Stomach (tissue), 9 donors: ENCODE measurements around the gene DCLK2. TPM values are rescaled to one million over a fixed set of nuclear protein-coding genes. Genes with fewer than 3 reads are reported as not detected.

Source experiments
- DNase-seq, 2 donors: peaks; one replicate each; pipeline versions ENCODE4 v3.0.0 to v3.0.0-alpha.2; 2013 to 2019
- H3K27ac ChIP-seq, 5 donors: fragments of 200-600 bp in 4 of 5; sonication (generic) in 4 of 5; one replicate each; pipeline ENCODE4 v1.5.1; 2013 to 2019; ENCODE audit warnings: mild to moderate bottlenecking in 1 of 5, moderate library complexity in 1 of 5
- H3K27me3 ChIP-seq, 3 donors: fragments of 200-600 bp; sonication (generic); one replicate each; pipeline ENCODE4 v1.5.1; 2017 to 2019; ENCODE audit warnings: mixed run types in 1 of 3
- H3K36me3 ChIP-seq, 4 donors: fragments of 200-600 bp; sonication (generic); 1 replicate in 3 of 4; 2 replicates in 1 of 4; pipeline ENCODE4 v1.5.1; 2016 to 2019
- H3K4me1 ChIP-seq, 4 donors: fragments of 200-600 bp; sonication (generic); one replicate each; pipeline ENCODE4 v1.5.1; 2016 to 2019
- H3K4me3 ChIP-seq, 4 donors: fragments of 200-600 bp; sonication (generic) in 3 of 4; one replicate each; pipeline ENCODE4 v1.5.1; 2016 to 2019; ENCODE audit warnings: mild to moderate bottlenecking in 1 of 4
- H3K9me3 ChIP-seq, 4 donors: fragments of 200-600 bp; sonication (generic); one replicate each; pipeline ENCODE4 v1.5.1; 2016 to 2019
- CTCF ChIP-seq, 7 experiments: fragments of 450-650 bp in 4 of 7; fragments of 200-600 bp in 3 of 7; sonication (generic) in 3 of 7; IDR thresholded peaks; one replicate each; pipeline ENCODE4 v1.5.1; 2016 to 2019; ENCODE audit warnings: antibody characterized with exemption in 7 of 7, control low read depth in 2 of 7, mild to moderate bottlenecking in 1 of 7
- EP300 ChIP-seq: sonication (generic); formaldehyde crosslinking; IDR thresholded peaks from one replicate; pipeline ENCODE4 v1.6.1; 2017; ENCODE audit warnings: antibody characterized with exemption
- POLR2A ChIP-seq, 4 donors: fragments of 450-650 bp; IDR thresholded peaks; one replicate each; pipeline ENCODE4 v1.6.1; 2016; ENCODE audit warnings: antibody characterized with exemption in 4 of 4, control low read depth in 2 of 4, mild to moderate bottlenecking in 1 of 4, moderate library complexity in 1 of 4
- POLR2AphosphoS5 ChIP-seq, 3 donors: sonication (generic); formaldehyde crosslinking; IDR thresholded peaks; one replicate each; pipeline ENCODE4 v1.6.1; 2016; ENCODE audit warnings: antibody characterized with exemption in 3 of 3
- WGBS, 5 donors: extraction: QIAGEN DNeasy Blood & Tissue Kit in 3 of 5; methylation state at CpG; one replicate each; pipeline versions ENCODE4 v1.1.5 to v1.1.7; 2013 to 2018; 5-methylcytosine and 5-hydroxymethylcytosine counted together
- intact Hi-C: fragments of 100-400 bp; cut with DNase I; formaldehyde crosslinking; loops from one replicate; pipeline ENCODE4 v1.15.1; 2023; ENCODE audit warnings: low total_unique reads
- polyA plus RNA-seq, 3 donors: library from polyadenylated mRNA; stranded (reverse); fragments of 200-250 nt; gene quantifications; one replicate each; pipeline ENCODE4 v1.2.3, GENCODE V29; 2013
- total RNA-seq, 5 donors: library from RNA; depleted of rRNA; stranded (reverse); fragments of >200 nt; gene quantifications; one replicate each; pipeline versions ENCODE4 v1.1.0 to v1.2.3, GENCODE V29; 2014 to 2016
- donor health status: healthy with polysubstance abuse.
- donor health status: Bipolar disorder and iron deficiency.
- donor health status: healthy.

DCLK2 gene
- total and polyA plus RNA-seq, 8 donors, result 0.61 to 16.3 (median 1.7) TPM

- 44 to 61% (median 48%) methylated on average over 3 of the region's 3 CpGs for WGBS, 5 donors
- Histone ChIP-seq H3K4me1 (no peaks in the 10 kb centered on the region), H3K4me3 (no peak overlapping the region), H3K9me3 (no peaks in the 10 kb centered on the region), H3K27me3 (no peaks in the 10 kb centered on the region), H3K27ac (no peak overlapping the region), H3K36me3 (no peaks in the 10 kb centered on the region)
- DNase-seq, result no peak
- intact Hi-C loops, result no loop called here
- no peak for TF ChIP-seq CTCF (IDR thresholded peaks at IDR 0.05)
- TF ChIP-seq POLR2A (IDR thresholded peaks at IDR 0.05), result no peak
- no peak for TF ChIP-seq EP300
- TF ChIP-seq POLR2AphosphoS5 (IDR thresholded peaks at IDR 0.05), result no peak
Observed at GRCh38 chr4:150045410-150045809, 32.8 kb upstream of the DCLK2 start.

- no peak for DNase-seq
- Histone ChIP-seq H3K36me3 (no peaks in the 10 kb centered on the region), H3K4me1 (no peaks in the 10 kb centered on the region), H3K9me3 (no peaks in the 10 kb centered on the region), H3K27me3 (no peaks in the 10 kb centered on the region), H3K27ac (no peak overlapping the region), H3K4me3 (no peak overlapping the region)
- intact Hi-C loops, result no loop called here
- TF ChIP-seq CTCF (IDR thresholded peaks at IDR 0.05) (no peak), POLR2AphosphoS5 (IDR thresholded peaks at IDR 0.05) (no peak), EP300 (no peak), POLR2A (IDR thresholded peaks at IDR 0.05) (no peak)
- WGBS, 5 donors, result 62 to 69% (median 65%) methylated on average over 5 of the region's 5 CpGs
Observed at GRCh38 chr4:150046728-150047217, 31.5 kb upstream of the DCLK2 start.

- H3K36me3 ChIP-seq, result no peaks in the 10 kb centered on the region
- no peak overlapping the region for H3K27ac ChIP-seq
- H3K4me3 ChIP-seq, result no peak overlapping the region
- intact Hi-C loops, result no loop called here
- no peaks in the 10 kb centered on the region for H3K4me1 ChIP-seq
- TF ChIP-seq EP300 (no peak), CTCF (IDR thresholded peaks at IDR 0.05) (no peak), POLR2A (IDR thresholded peaks at IDR 0.05) (no peak), POLR2AphosphoS5 (IDR thresholded peaks at IDR 0.05) (no peak)
- H3K27me3 ChIP-seq, result no peaks in the 10 kb centered on the region
- no peaks in the 10 kb centered on the region for H3K9me3 ChIP-seq
- no peak for DNase-seq
Observed at GRCh38 chr4:150047546-150047945, 30.7 kb upstream of the DCLK2 start.

- no peak overlapping the region for H3K27ac ChIP-seq
- H3K36me3 ChIP-seq, result no peaks in the 10 kb centered on the region
- intact Hi-C loops, result no loop called here
- WGBS, 5 donors, result 72 to 88% (median 79%) methylated on average over 4 of the region's 4 CpGs
- H3K9me3 ChIP-seq, result no peaks in the 10 kb centered on the region
- H3K4me3 ChIP-seq, result no peak overlapping the region
- H3K4me1 ChIP-seq, result no peaks in the 10 kb centered on the region
- no peaks in the 10 kb centered on the region for H3K27me3 ChIP-seq
- no peak for DNase-seq
- TF ChIP-seq CTCF (IDR thresholded peaks at IDR 0.05) (no peak), POLR2A (IDR thresholded peaks at IDR 0.05) (no peak), EP300 (no peak), POLR2AphosphoS5 (IDR thresholded peaks at IDR 0.05) (no peak)
Observed at GRCh38 chr4:150049682-150050081, 28.6 kb upstream of the DCLK2 start.
